MM.1S (cell line): ENCODE measurements around the gene PRPH2.

Experiments used
- DNase-seq: peaks from one replicate; pipeline ENCODE4 v3.0.0-alpha.2; 2015
- H2AFZ ChIP-seq: fragments of 300-600 bp; sonication (generic); 2 replicates; pipeline ENCODE4 v1.6.0; 2016; ENCODE audit warnings: antibody characterized with exemption, low read length
- H3F3A ChIP-seq: fragments of 300-600 bp; sonication (generic); 2 replicates; pipeline ENCODE4 v1.6.1; 2016; ENCODE audit warnings: mild to moderate bottlenecking, antibody characterized with exemption, low read length, moderate library complexity, mixed read lengths; ENCODE audit not compliant: insufficient read depth
- H3K27ac ChIP-seq: fragments of 300-600 bp; sonication (generic); 2 replicates; pipeline ENCODE4 v1.5.1; 2016; ENCODE audit warnings: mild to moderate bottlenecking, low read length
- H3K27me3 ChIP-seq: fragments of 300-600 bp; sonication (generic); replicated peaks from 2 replicates; pipeline ENCODE4 v1.6.0; 2016; ENCODE audit warnings: low read length; ENCODE audit not compliant: insufficient read depth
- H3K36me3 ChIP-seq: fragments of 300-600 bp; sonication (generic); replicated peaks from 2 replicates; pipeline ENCODE4 v1.6.1; 2016; ENCODE audit warnings: mild to moderate bottlenecking, low read length, mixed read lengths; ENCODE audit not compliant: insufficient read depth
- H3K4me1 ChIP-seq: fragments of 300-600 bp; sonication (generic); 2 replicates; pipeline ENCODE4 v1.6.1; 2016; ENCODE audit warnings: low read length, mixed read lengths
- H3K4me2 ChIP-seq: fragments of 300-600 bp; sonication (generic); 2 replicates; pipeline ENCODE4 v1.6.0; 2016; ENCODE audit warnings: low read depth, low read length
- H3K4me3 ChIP-seq: fragments of 300-600 bp; sonication (generic); 2 replicates; pipeline ENCODE4 v1.5.1; 2016; ENCODE audit warnings: low read length, mixed read lengths
- H3K79me2 ChIP-seq: fragments of 300-600 bp; sonication (generic); 2 replicates; pipeline ENCODE4 v1.6.1; 2016; ENCODE audit warnings: mixed run types, low read length, mixed read lengths
- H3K9ac ChIP-seq: fragments of 300-600 bp; sonication (generic); 2 replicates; pipeline ENCODE4 v1.6.1; 2016; ENCODE audit warnings: low read length, mixed read lengths
- H3K9me2 ChIP-seq: fragments of 300-600 bp; sonication (generic); replicated peaks from 2 replicates; pipeline ENCODE4 v1.6.1; 2016; ENCODE audit warnings: mild to moderate bottlenecking, low read length, mixed read lengths; ENCODE audit not compliant: insufficient read depth
- H3K9me3 ChIP-seq: fragments of 300-600 bp; sonication (generic); replicated peaks from 2 replicates; pipeline ENCODE4 v1.6.1; 2016; ENCODE audit warnings: mild to moderate bottlenecking, low read length, mixed read lengths; ENCODE audit not compliant: insufficient read depth
- H4K20me1 ChIP-seq: fragments of 300-600 bp; sonication (generic); 2 replicates; pipeline ENCODE4 v1.6.1; 2016; ENCODE audit warnings: mild to moderate bottlenecking, low read length, moderate library complexity, mixed read lengths; ENCODE audit not compliant: insufficient read depth
- EZH2 ChIP-seq: fragments of 300-600 bp; sonication (generic); optimal IDR thresholded peaks from 2 replicates; pipeline ENCODE3; 2017; ENCODE audit warnings: low read depth, mild to moderate bottlenecking, antibody characterized with exemption, low read length, mixed read lengths
- EZH2phosphoT487 ChIP-seq: fragments of 300-600 bp; sonication (generic); IDR thresholded peaks from 2 replicates; pipeline ENCODE4 v1.6.1; 2018; ENCODE audit warnings: antibody characterized with exemption, low read length
- TF ChIP-seq, protein P1 (sequence below): fragments of 300-600 bp; sonication (generic); IDR thresholded peaks from 2 replicates; pipeline ENCODE4 v1.5.1; 2016; ENCODE audit warnings: antibody characterized with exemption, low read length, mixed read lengths

The PRPH2 gene

DNA sequence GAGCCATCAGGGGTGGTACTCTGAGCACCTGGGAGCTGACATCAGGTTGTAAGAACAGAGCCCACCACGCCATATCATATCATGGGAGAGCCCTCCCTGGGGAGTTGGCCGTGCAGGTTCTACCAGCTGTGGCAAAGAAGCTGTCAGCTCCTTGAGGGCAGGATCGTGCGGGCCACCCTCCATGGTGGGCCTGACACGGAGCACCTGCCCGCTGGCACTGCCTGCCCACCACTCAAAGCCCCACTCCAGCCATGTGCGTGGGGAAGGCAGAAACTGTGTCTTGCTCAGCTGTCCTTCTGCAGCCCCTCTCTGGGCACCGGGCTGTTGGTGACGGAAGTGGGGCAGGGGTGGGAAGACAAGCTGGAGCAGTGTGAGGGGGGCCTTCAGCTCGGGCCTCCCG is 14.3 kb downstream of the PRPH2 start:
- Histone ChIP-seq H3K9me2 (no peaks in the 10 kb centered on the region), H3K9ac (no peak overlapping the region), H4K20me1 (no peaks in the 10 kb centered on the region), H3K79me2 (no peaks in the 10 kb centered on the region), H3K4me2 (no peak overlapping the region), H3K4me3 (no peak overlapping the region), H3K27ac (no peak overlapping the region), H3F3A (no peaks in the 10 kb centered on the region), H3K36me3 (no peaks in the 10 kb centered on the region), H2AFZ (no peak overlapping the region), H3K9me3 (no peaks in the 10 kb centered on the region), H3K4me1 (0 out of 2 replicates have a peak, but pooled peaks cover 4% of the 10 kb centered on the region), H3K27me3 (no peaks in the 10 kb centered on the region)
- DNase-seq = no peak
- TF ChIP-seq EZH2phosphoT487 (no peak), EZH2 (no peak)
- TF ChIP-seq, protein P1, sequence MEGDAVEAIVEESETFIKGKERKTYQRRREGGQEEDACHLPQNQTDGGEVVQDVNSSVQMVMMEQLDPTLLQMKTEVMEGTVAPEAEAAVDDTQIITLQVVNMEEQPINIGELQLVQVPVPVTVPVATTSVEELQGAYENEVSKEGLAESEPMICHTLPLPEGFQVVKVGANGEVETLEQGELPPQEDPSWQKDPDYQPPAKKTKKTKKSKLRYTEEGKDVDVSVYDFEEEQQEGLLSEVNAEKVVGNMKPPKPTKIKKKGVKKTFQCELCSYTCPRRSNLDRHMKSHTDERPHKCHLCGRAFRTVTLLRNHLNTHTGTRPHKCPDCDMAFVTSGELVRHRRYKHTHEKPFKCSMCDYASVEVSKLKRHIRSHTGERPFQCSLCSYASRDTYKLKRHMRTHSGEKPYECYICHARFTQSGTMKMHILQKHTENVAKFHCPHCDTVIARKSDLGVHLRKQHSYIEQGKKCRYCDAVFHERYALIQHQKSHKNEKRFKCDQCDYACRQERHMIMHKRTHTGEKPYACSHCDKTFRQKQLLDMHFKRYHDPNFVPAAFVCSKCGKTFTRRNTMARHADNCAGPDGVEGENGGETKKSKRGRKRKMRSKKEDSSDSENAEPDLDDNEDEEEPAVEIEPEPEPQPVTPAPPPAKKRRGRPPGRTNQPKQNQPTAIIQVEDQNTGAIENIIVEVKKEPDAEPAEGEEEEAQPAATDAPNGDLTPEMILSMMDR = no peak

DNA sequence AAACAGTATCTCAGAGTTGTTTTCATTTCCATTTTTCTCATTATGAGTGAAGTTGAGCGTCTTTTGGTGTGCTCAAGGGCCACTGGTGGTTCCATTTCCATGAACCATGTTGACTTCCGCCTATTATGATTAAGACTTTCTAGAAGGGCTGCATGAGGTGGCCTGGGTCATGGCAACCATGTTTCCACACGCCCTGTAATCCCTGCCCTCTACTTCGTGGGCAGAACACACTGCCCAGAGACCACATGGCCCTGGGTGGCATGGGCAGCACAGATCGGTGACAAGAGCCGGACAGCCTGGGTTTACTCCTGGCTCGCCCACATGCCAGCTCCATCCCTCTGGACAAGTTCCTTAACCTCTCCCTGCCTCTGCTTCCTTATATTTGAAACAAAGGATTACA is 14.8 kb downstream of the PRPH2 start:
- no peak overlapping the region for H2AFZ ChIP-seq
- no peak overlapping the region for H3K4me2 ChIP-seq
- TF ChIP-seq EZH2 (no peak), EZH2phosphoT487 (no peak)
- TF ChIP-seq, protein P1 = no peak

DNA sequence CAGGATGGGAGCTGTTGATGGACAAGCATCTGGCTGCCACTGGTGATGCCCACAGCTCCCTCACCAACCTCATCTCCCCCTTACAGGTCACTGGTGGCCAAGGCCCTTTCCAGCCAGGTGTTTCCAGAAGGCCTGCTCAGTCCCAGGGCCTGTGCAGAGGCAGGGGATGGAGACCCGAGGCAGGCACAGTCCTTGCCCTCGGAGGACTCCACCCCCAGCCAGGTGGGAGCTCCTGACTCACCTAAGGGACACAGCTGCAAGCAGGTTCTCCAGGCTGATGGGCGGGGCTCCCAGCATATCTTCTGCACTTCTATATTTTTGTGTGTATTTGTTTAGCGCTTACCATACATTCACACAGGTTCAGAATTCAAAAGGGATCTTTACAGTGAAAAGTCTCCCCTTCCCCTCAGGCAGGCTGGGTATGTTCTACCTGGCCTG is 17.4 kb downstream of the PRPH2 start:
- H3K9me2 ChIP-seq = no peaks in the 10 kb centered on the region
- H3K9ac ChIP-seq = no peak overlapping the region
- peaks cover 4% of the 10 kb centered on the region; the same call in 1 of the 2 replicates for H3K4me1 ChIP-seq
- TF ChIP-seq, protein P1 = no peak
- TF ChIP-seq EZH2 (no peak), EZH2phosphoT487 (no peak)
- no peaks in the 10 kb centered on the region for H3K36me3 ChIP-seq
- peaks cover 7% of the 10 kb centered on the region for H3F3A ChIP-seq
- no peak overlapping the region for H3K4me3 ChIP-seq
- H3K27me3 ChIP-seq = no peaks in the 10 kb centered on the region
- H4K20me1 ChIP-seq = no peaks in the 10 kb centered on the region
- no peak for DNase-seq
- H3K4me2 ChIP-seq = no peak overlapping the region
- H3K79me2 ChIP-seq = no peaks in the 10 kb centered on the region
- no peak overlapping the region for H3K27ac ChIP-seq
- H2AFZ ChIP-seq = no peak overlapping the region
- no peaks in the 10 kb centered on the region for H3K9me3 ChIP-seq

More for the DNA sequence above, 14.8 kb downstream of the PRPH2 start:
- Histone ChIP-seq H4K20me1 (no peaks in the 10 kb centered on the region), H3F3A (no peaks in the 10 kb centered on the region), H3K9ac (no peak overlapping the region), H3K79me2 (no peaks in the 10 kb centered on the region), H3K9me2 (no peaks in the 10 kb centered on the region), H3K4me1 (0 out of 2 replicates have a peak, but pooled peaks cover 4% of the 10 kb centered on the region), H3K4me3 (no peak overlapping the region), H3K9me3 (no peaks in the 10 kb centered on the region), H3K36me3 (no peaks in the 10 kb centered on the region), H3K27ac (no peak overlapping the region), H3K27me3 (no peaks in the 10 kb centered on the region)
- no peak for DNase-seq
